ENCODE data around the gene EIF3K. TPM values are rescaled to one million over a fixed set of nuclear protein-coding genes. Genes with fewer than 3 reads are reported as not detected.
"Not testable (repeated sequence)": the region's sequence is repeated elsewhere in the genome, so short reads cannot be mapped to it uniquely, and the experiment has no call there.

Gene EIF3K
- 100 to 1,000 TPM; 338 to 456 (median 383) TPM for polyA plus RNA-seq

DNA sequence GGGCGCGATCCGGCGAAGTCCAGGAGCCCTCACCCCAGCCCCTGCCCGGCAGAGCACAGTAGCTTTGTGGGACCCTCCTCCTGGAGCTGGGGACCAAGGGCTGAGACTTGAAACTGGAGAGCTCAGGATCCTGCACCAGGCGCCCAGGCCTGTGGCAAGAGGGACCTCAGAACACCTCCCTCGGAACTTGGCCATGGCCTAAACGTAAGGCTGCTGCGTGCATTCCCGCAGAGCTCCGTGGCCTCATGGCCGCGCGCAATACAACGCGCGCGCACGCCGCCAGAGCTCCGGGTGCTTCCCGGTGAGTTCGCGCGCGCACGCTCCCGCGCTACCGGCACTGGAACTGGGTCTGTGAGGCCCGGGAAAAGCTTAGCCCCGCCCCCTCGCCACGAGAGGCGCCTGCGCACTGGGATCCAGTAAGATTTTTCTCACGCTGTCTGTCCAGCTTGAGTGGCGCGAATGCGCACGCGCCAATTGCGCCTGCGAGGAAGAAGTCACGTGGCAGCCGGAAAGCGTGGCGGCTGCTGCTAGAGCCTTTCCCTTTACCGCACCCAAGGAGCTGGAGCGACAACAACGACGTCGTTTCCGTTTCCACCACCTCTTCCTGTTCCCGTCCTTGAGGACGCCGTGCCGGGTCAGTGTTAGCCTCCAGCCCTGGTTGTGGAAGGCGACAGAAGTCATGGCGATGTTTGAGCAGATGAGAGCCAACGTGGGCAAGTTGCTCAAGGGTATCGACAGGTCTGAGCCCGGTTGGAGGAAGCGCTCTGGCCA, at the start of gene EIF3K:
TSS of gene EIF3K (plus strand) at position 599 of the 771 bp plus-strand sequence. CDS start at position 680, 81 bp downstream.
- H3K36me3 Mint-ChIP-seq: peaks cover 9 to 30% (median 11%) of the 10 kb centered on the region in 3 donors
- peaks cover 0 to 11% (median 7%) of the 10 kb centered on the region in 3 donors for H3K27me3 Mint-ChIP-seq (ENCODE audit: low read depth in 3 of 3)
- H3K4me1 Mint-ChIP-seq: peaks cover 52 to 58% of the 10 kb centered on the region in 2 donors
- peak within 1 kb of the TSS; percentile 97 to 100 (median 99) for H3K4me3 Mint-ChIP-seq
- H3K27ac Mint-ChIP-seq: peak within 1 kb of the TSS; percentile 92 to 99 (median 98)
- H3K9me3 Mint-ChIP-seq: no peaks in the 10 kb centered on the region
- peak; percentile 97 to 98 (median 97) for DNase-seq

- Mint-ChIP-seq H3K4me3 (no peak overlapping the region), H3K36me3 (no peaks in the 10 kb centered on the region), H3K9me3 (no peaks in the 10 kb centered on the region), H3K27ac (no peak overlapping the region), H3K4me1 (peaks cover 3 to 5% of the 10 kb centered on the region in 2 donors), H3K27me3 (ENCODE audit: low read depth in 3 of 3) (peaks cover 2 to 5% (median 3%) of the 10 kb centered on the region in 3 donors)
- DNase-seq: no peak
Observed at GRCh38 chr19:38569368-38569983, 49.5 kb upstream of the EIF3K start.

DNA sequence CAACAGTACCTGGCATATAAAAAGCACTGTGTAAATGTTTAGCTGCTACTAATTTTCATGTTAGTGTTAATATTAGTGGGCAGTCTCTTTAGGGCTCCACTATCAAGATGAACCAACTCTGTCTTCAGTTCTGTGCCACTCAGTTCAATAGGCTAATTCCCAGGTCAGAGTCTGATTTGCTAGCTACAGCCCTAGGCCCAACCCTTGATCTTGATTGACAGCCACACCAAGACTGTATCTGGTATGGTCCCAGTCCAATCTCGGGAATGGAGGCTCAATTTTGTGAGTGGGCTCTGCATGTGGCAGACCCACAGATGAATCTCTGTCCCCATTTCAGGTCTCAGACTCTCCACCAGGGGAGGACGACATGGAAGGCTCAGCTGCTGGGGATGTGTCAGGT, 47.3 kb upstream of the EIF3K start:
- Mint-ChIP-seq H3K4me3 (no peak overlapping the region), H3K36me3 (no peaks in the 10 kb centered on the region), H3K27me3 (ENCODE audit: low read depth in 3 of 3) (peaks cover 0 to 3% (median 2%) of the 10 kb centered on the region in 3 donors), H3K9me3 (no peaks in the 10 kb centered on the region), H3K4me1 (no peaks in the 10 kb centered on the region), H3K27ac (no peak overlapping the region)
- no peak for DNase-seq

DNA sequence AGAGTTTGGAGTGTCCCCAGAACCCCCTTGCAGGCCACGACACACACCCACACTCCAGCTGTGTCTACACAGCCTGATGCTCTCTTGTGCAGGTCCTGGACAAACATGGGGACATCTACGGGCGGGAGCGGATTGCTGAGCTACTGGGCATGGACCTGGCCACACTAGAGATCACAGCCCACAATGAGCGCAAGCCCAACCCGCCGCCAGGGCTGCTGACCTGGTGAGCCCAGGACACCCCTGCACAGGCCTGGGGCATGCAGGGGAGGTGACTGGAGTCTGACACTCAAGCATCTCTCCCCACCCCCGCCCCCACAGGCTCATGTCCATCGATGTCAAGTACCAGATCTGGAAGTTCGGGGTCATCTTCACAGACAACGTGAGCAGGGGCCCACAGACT, 41.2 kb upstream of the EIF3K start:
- no peaks in the 10 kb centered on the region for H3K36me3 Mint-ChIP-seq
- H3K4me1 Mint-ChIP-seq: no peaks in the 10 kb centered on the region
- H3K4me3 Mint-ChIP-seq: no peak overlapping the region
- H3K9me3 Mint-ChIP-seq: no peaks in the 10 kb centered on the region
- no peak overlapping the region for H3K27ac Mint-ChIP-seq
- DNase-seq: no peak
- H3K27me3 Mint-ChIP-seq (ENCODE audit: low read depth in 3 of 3): no peaks in the 10 kb centered on the region

GRCh38 chr19:38579304-38579703, 39.7 kb upstream of the EIF3K start:
- not testable (repeated sequence) for H3K27ac Mint-ChIP-seq; H3K4me3 Mint-ChIP-seq; DNase-seq; H3K9me3 Mint-ChIP-seq; H3K36me3 Mint-ChIP-seq; H3K4me1 Mint-ChIP-seq; H3K27me3 Mint-ChIP-seq (ENCODE audit: low read depth in 3 of 3)

GRCh38 chr19:38580080-38580479, 38.9 kb upstream of the EIF3K start:
- no peaks in the 10 kb centered on the region for H3K27me3 Mint-ChIP-seq (ENCODE audit: low read depth in 3 of 3)
- H3K27ac Mint-ChIP-seq: no peak overlapping the region
- H3K9me3 Mint-ChIP-seq: no peaks in the 10 kb centered on the region
- H3K4me3 Mint-ChIP-seq: no peak overlapping the region
- H3K36me3 Mint-ChIP-seq: no peaks in the 10 kb centered on the region
- H3K4me1 Mint-ChIP-seq: peaks cover 6% of the 10 kb centered on the region in 2 donors
- DNase-seq: no peak

DNA sequence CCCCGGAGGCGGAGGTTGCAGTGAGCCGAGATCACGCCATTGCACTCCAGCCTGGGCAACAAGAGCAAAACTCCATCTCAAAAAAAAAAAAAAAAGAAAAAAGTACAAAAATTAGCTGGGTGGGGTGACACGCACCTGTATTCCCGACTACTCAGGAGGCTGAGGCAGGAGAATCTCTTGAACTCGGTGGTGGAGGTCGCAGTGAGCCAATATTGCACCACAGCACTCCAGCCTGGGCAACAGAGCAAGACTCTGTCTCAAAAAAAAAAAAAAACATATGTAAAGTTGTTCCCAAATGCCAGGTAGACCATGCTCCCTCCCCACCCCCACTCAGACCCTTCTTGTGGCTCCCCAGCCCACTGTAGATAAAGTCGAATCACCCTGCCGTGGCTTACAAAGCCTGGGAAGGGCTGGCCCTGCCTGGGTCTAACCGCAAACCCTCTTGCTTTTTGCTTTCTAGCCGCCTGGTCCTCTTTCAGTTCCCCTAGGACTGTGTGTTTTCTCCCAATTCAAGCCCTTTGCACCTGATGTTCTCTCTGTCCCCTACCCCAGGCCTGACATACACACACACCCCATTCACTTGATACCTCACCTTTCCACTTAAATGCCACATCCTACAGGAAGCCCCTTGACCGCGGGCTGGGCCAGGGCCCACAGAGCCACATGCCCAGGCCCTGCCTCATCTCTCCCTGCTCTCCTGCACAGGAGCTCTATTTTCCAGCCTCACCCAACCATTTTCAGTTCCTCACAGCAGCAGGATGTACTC, 35.6 kb upstream of the EIF3K start:
- H3K36me3 Mint-ChIP-seq: peaks cover 7 to 11% (median 10%) of the 10 kb centered on the region in 3 donors
- H3K9me3 Mint-ChIP-seq: no peaks in the 10 kb centered on the region
- peak overlapping the region in 2 of 6 donors; percentile 7 to 12 for H3K27ac Mint-ChIP-seq
- peaks cover 6% of the 10 kb centered on the region in 2 donors for H3K4me1 Mint-ChIP-seq
- H3K4me3 Mint-ChIP-seq: peak overlapping the region in 1 of 5 donors; percentile 15
- no peak for DNase-seq
- H3K27me3 Mint-ChIP-seq (ENCODE audit: low read depth in 3 of 3): no peaks in the 10 kb centered on the region

- peaks cover 6% of the 10 kb centered on the region in 2 donors for H3K4me1 Mint-ChIP-seq
- no peak for DNase-seq
- H3K27me3 Mint-ChIP-seq (ENCODE audit: low read depth in 3 of 3): no peaks in the 10 kb centered on the region
- H3K27ac Mint-ChIP-seq: no peak overlapping the region
- H3K9me3 Mint-ChIP-seq: no peaks in the 10 kb centered on the region
- peaks cover 7 to 13% (median 10%) of the 10 kb centered on the region in 3 donors for H3K36me3 Mint-ChIP-seq
- peak overlapping the region in 1 of 5 donors; percentile 15 for H3K4me3 Mint-ChIP-seq
Observed at GRCh38 chr19:38583985-38584305, 35.0 kb upstream of the EIF3K start.

GRCh38 chr19:38587562-38587961, 31.4 kb upstream of the EIF3K start:
- no peaks in the 10 kb centered on the region for H3K9me3 Mint-ChIP-seq
- H3K4me1 Mint-ChIP-seq: peaks cover 6% of the 10 kb centered on the region in 2 donors
- no peaks in the 10 kb centered on the region for H3K27me3 Mint-ChIP-seq (ENCODE audit: low read depth in 3 of 3)
- peaks cover 7 to 23% (median 13%) of the 10 kb centered on the region in 3 donors for H3K36me3 Mint-ChIP-seq
- H3K4me3 Mint-ChIP-seq: no peak overlapping the region
- DNase-seq: no peak
- no peak overlapping the region for H3K27ac Mint-ChIP-seq

DNA sequence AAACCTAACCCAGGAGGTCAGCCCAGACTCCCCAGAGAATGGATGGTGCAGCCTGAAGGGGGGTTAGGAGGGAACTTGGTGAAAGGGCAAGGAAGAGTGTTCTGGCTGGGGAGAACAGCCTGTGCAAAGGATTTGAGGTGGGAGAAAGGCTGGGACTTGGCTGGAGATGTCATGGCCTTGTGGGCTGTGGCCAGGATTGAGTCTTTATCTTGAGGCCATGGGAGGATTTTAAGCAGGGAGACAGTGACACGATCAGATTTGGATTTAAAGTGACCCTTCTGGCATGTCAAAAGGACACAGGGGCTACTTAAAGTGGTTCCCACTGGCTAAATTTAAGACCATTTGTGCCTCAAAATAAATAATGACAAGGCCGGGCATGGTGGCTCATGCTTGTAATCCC, 30.9 kb upstream of the EIF3K start:
- peak overlapping the region in 1 of 6 donors; percentile 24 for H3K27ac Mint-ChIP-seq
- H3K4me1 Mint-ChIP-seq: peaks cover 6% of the 10 kb centered on the region in 2 donors
- H3K9me3 Mint-ChIP-seq: no peaks in the 10 kb centered on the region
- H3K27me3 Mint-ChIP-seq (ENCODE audit: low read depth in 3 of 3): no peaks in the 10 kb centered on the region
- no peak for DNase-seq
- H3K4me3 Mint-ChIP-seq: no peak overlapping the region
- peaks cover 7 to 23% (median 13%) of the 10 kb centered on the region in 3 donors for H3K36me3 Mint-ChIP-seq

DNA sequence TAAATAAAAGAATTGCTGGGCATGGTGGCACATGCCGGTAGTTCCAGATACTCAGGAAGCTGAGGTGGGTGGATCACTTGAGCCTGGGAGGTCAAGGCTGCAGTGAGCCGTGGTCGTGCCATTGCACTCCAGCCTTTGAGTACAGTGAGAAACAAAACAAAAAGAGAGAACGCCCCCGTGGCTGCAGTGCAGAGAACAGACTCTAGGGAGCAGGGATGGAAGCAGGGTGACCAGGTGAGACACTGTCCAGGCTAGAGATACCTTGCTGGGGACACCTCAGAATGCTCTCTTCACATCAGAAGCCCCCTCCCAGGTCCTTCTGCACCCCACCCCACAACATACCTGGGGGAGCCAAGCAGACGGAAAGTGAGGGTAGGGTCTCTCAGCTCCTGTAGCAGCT, 26.0 kb upstream of the EIF3K start:
- peaks cover 6 to 25% (median 7%) of the 10 kb centered on the region in 3 donors for H3K36me3 Mint-ChIP-seq
- no peak overlapping the region for H3K27ac Mint-ChIP-seq

GRCh38 chr19:38596057-38596981, 22.7 kb upstream of the EIF3K start:
- Mint-ChIP-seq H3K27me3 (ENCODE audit: low read depth in 3 of 3) (no peaks in the 10 kb centered on the region), H3K36me3 (peaks cover 5 to 20% (median 13%) of the 10 kb centered on the region in 3 donors), H3K9me3 (no peaks in the 10 kb centered on the region), H3K4me1 (peaks cover 0 to 2% of the 10 kb centered on the region in 2 donors), H3K4me3 (no peak overlapping the region), H3K27ac (peak overlapping the region in 2 of 6 donors; percentile 30 to 40)
- no peak for DNase-seq

More for the DNA sequence above, 26.0 kb upstream of the EIF3K start:
- H3K4me1 Mint-ChIP-seq: no peaks in the 10 kb centered on the region
- H3K9me3 Mint-ChIP-seq: no peaks in the 10 kb centered on the region
- no peak for DNase-seq
- H3K27me3 Mint-ChIP-seq (ENCODE audit: low read depth in 3 of 3): no peaks in the 10 kb centered on the region
- H3K4me3 Mint-ChIP-seq: no peak overlapping the region

GRCh38 chr19:38597075-38597474, 21.9 kb upstream of the EIF3K start:
- H3K27me3 Mint-ChIP-seq (ENCODE audit: low read depth in 3 of 3): no peaks in the 10 kb centered on the region
- no peaks in the 10 kb centered on the region for H3K9me3 Mint-ChIP-seq
- no peak overlapping the region for H3K27ac Mint-ChIP-seq
- no peak overlapping the region for H3K4me3 Mint-ChIP-seq
- H3K4me1 Mint-ChIP-seq: peaks cover 0 to 2% of the 10 kb centered on the region in 2 donors
- no peak for DNase-seq
- peaks cover 5 to 20% (median 13%) of the 10 kb centered on the region in 3 donors for H3K36me3 Mint-ChIP-seq
